Breast epithelium (tissue), 3 donors: ENCODE measurements around the gene PARP12.

Source experiments
- POLR2A ChIP-seq: fragments of 450-650 bp; IDR thresholded peaks from one replicate; pipeline ENCODE4 v1.6.1; 2016; ENCODE audit warnings: antibody characterized with exemption, mild to moderate bottlenecking, moderate library complexity
- POLR2AphosphoS5 ChIP-seq, 3 donors: sonication (generic); formaldehyde crosslinking; IDR thresholded peaks; one replicate each; pipeline ENCODE4 v1.6.1; 2017; ENCODE audit warnings: antibody characterized with exemption in 3 of 3
- TF ChIP-seq, protein P1 (sequence below), 3 donors: fragments of 450-650 bp; IDR thresholded peaks; one replicate each; pipeline ENCODE4 v1.5.1; 2016 to 2017; ENCODE audit warnings: antibody characterized with exemption in 3 of 3, mild to moderate bottlenecking in 3 of 3, moderate library complexity in 3 of 3

DNA sequence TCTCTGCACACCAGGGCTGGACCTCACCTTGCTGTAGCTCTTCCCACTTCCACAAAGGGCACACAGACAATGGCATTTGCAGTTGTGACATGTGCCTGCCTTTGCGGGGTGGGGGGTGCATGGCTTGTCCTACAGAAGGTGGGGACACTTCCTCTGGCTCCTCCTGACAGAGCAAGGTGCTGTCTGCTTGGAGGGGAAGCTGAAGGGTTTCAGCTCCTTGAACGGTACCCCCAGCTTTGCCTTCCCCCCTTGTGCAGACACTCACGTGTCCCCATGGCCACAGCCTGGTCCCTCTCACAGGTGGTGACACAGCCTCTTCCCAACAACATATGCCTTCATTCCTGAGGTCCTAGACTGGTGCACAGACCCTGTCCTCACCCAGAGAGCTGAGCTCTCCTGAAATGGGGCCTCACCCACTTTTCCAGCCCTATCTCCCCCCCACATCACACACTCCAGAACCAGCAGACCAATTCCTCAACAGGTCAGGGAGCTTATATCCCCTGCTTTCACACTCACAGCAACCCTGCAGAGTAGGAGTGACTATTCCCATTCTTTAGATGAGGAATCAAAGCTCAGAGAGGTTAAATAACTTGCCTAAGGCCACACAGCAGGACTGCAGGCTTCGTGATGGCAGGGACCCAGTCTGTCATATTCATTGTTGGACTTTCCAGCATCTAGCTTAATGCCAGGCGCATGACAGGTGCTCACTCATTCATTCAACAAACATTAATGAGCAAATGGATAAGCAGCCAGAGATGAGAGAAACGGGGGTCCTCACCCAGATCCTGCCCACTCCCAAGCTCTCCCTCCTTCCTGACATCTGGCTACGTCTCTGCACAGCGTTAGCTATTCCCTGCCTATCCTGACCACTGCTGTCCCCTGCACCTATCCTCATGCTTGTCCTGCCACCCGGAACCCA lies 44.4 kb downstream of the PARP12 start:
- TF ChIP-seq POLR2AphosphoS5 (IDR thresholded peaks at IDR 0.05) = no peak
- TF ChIP-seq, protein P1, sequence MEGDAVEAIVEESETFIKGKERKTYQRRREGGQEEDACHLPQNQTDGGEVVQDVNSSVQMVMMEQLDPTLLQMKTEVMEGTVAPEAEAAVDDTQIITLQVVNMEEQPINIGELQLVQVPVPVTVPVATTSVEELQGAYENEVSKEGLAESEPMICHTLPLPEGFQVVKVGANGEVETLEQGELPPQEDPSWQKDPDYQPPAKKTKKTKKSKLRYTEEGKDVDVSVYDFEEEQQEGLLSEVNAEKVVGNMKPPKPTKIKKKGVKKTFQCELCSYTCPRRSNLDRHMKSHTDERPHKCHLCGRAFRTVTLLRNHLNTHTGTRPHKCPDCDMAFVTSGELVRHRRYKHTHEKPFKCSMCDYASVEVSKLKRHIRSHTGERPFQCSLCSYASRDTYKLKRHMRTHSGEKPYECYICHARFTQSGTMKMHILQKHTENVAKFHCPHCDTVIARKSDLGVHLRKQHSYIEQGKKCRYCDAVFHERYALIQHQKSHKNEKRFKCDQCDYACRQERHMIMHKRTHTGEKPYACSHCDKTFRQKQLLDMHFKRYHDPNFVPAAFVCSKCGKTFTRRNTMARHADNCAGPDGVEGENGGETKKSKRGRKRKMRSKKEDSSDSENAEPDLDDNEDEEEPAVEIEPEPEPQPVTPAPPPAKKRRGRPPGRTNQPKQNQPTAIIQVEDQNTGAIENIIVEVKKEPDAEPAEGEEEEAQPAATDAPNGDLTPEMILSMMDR (IDR thresholded peaks at IDR 0.05) = no peak
- TF ChIP-seq POLR2A = no peak
